Aorta (tissue), 5 donors: ENCODE results near the gene TGIF2. TPM values are rescaled to one million over a fixed set of nuclear protein-coding genes. Genes with fewer than 3 reads are reported as not detected.
"Not testable (repeated sequence)": the region's sequence is repeated elsewhere in the genome, so short reads cannot be mapped to it uniquely, and the experiment has no call there.

ENCODE experiments used
- ATAC-seq: fragments of 200-7000 bp; cut with Tn5 transposase; one replicate; pipeline ENCODE4 v1.9.1; 2022; ENCODE audit warnings: moderate library complexity; ENCODE audit not compliant: low FRiP score
- DNase-seq, 2 donors: peaks; one replicate each; pipeline ENCODE4 v3.0.0-alpha.2; 2020
- H3K27ac ChIP-seq, 2 donors: one replicate each; pipeline ENCODE4 v1.5.1; 2013; ENCODE audit warnings: low read length in 2 of 2, mild to moderate bottlenecking in 2 of 2, moderate library complexity in 2 of 2, control low read depth in 1 of 2, inconsistent platforms in 1 of 2, low read depth in 1 of 2
- H3K27me3 ChIP-seq, 2 donors: one replicate each; pipeline ENCODE4 v1.6.1; 2013; ENCODE audit warnings: control low read depth in 1 of 2, low read length in 1 of 2, mild to moderate bottlenecking in 1 of 2, moderate library complexity in 1 of 2; ENCODE audit not compliant: insufficient read depth in 2 of 2, control insufficient read depth in 1 of 2
- H3K36me3 ChIP-seq, 2 donors: one replicate each; pipeline ENCODE4 v1.6.1; 2013; ENCODE audit warnings: control low read depth in 1 of 2, low read length in 1 of 2, mild to moderate bottlenecking in 1 of 2; ENCODE audit not compliant: insufficient read depth in 2 of 2, control insufficient read depth in 1 of 2
- H3K4me1 ChIP-seq, 2 donors: one replicate each; pipeline ENCODE4 v1.6.1; 2013; ENCODE audit warnings: low read length in 2 of 2, control low read depth in 1 of 2, mild to moderate bottlenecking in 1 of 2, moderate library complexity in 1 of 2; ENCODE audit not compliant: insufficient read depth in 2 of 2, control insufficient read depth in 1 of 2
- H3K4me3 ChIP-seq, 2 donors: one replicate each; pipeline ENCODE4 v1.5.1; 2013; ENCODE audit warnings: low read length in 2 of 2, control low read depth in 1 of 2, mild to moderate bottlenecking in 1 of 2
- H3K9me3 ChIP-seq: one replicate; pipeline ENCODE4 v1.6.1; 2013; ENCODE audit warnings: mild to moderate bottlenecking, low read length; ENCODE audit not compliant: control insufficient read depth
- WGBS, 2 donors: extraction: QIAGEN DNeasy Blood & Tissue Kit; methylation state at CpG; one replicate each; pipeline ENCODE4 v1.1.7; 2013; 5-methylcytosine and 5-hydroxymethylcytosine counted together
- intact Hi-C, 2 donors: fragments of 100-400 bp; cut with DNase I; formaldehyde crosslinking; loops; one replicate each; pipeline versions ENCODE4 v1.14.2 to v1.15.0; 2022
- polyA plus RNA-seq, 2 donors: library from polyadenylated mRNA; stranded (reverse); fragments of 200-250 nt; gene quantifications; one replicate each; pipeline ENCODE4 v1.2.3, GENCODE V29; 2013
- total RNA-seq, 2 donors: library from RNA; stranded (reverse); fragmentation: NEBNext Ultra II Directional; extraction: Animal tissue kit (Norgen Biotek cat#: 25700); gene quantifications; one replicate each; pipeline ENCODE4 v1.2.1, GENCODE V29; 2021
- donor health status: healthy with polysubstance abuse.
- donor health status: Bipolar disorder and iron deficiency.
- donor health status: DM: no; HTN: no; CAD: no.
- donor health status: DM: no; HTN: no; CAD: no.
- donor health status: DM: yes; HTN: yes; CAD: no.

TGIF2 gene
- total and polyA plus RNA-seq, 4 donors, result 3.6 to 12.8 (median 8.5) TPM

DNA sequence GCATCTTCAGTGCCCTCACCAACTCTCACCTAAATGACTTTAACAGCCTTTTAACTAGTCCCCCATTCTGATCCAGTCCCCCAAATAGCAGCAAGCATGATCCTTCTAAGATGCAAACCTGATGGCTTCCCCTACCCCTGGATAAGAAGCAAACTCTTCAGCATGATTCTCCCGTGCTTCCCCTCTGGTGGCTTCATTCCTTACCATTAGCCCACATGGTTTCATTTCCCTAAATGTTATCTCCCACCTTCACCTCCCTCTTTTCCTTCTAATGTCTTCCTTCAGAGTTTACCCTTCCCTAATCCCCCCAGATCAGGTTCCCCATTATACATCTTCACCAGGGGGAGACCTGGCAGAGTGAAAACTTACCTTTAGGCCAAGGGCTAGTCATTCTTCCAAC is 28.1 kb downstream of the TGIF2 start:
- WGBS, 2 donors, result 52 to 64% methylated on average over 1 of the region's 1 CpG
- Histone ChIP-seq H3K4me3 (no peak overlapping the region), H3K27me3 (no peaks in the 10 kb centered on the region), H3K36me3 (no peaks in the 10 kb centered on the region), H3K4me1 (peaks cover 0 to 2% of the 10 kb centered on the region in 2 donors), H3K9me3 (no peaks in the 10 kb centered on the region), H3K27ac (no peak overlapping the region)
- DNase-seq, result no peak
- ATAC-seq, result no peak
- intact Hi-C loops, result loop anchor here in 1 of 2 donors (10.0 kb wide), 1 partner anchor 397 kb away; no protein-coding TSS in a partner anchor

DNA sequence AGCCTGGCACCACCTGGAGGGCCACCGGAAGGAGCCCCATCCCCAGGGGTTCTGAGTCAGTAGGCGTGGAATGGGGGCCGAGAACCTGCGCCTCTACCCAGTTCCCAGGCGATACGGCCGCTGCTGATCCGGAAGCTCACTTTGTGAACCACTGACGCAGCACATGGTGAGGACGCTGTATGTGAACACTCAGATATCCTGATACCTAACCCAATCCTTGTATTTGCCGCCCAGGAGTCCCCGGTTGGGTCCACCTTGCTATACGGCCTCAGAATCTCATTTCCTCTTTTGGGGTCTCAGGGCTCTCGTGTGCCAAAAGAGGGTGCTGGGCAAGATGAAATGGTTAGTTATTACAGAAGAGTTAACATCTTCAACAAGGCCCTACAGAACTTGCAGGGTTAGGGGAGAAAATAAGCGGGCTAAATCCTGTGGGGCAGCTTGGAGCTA is 31.6 kb downstream of the TGIF2 start:
- WGBS, 2 donors, result 54 to 55% methylated on average over 15 of the region's 15 CpGs

DNA sequence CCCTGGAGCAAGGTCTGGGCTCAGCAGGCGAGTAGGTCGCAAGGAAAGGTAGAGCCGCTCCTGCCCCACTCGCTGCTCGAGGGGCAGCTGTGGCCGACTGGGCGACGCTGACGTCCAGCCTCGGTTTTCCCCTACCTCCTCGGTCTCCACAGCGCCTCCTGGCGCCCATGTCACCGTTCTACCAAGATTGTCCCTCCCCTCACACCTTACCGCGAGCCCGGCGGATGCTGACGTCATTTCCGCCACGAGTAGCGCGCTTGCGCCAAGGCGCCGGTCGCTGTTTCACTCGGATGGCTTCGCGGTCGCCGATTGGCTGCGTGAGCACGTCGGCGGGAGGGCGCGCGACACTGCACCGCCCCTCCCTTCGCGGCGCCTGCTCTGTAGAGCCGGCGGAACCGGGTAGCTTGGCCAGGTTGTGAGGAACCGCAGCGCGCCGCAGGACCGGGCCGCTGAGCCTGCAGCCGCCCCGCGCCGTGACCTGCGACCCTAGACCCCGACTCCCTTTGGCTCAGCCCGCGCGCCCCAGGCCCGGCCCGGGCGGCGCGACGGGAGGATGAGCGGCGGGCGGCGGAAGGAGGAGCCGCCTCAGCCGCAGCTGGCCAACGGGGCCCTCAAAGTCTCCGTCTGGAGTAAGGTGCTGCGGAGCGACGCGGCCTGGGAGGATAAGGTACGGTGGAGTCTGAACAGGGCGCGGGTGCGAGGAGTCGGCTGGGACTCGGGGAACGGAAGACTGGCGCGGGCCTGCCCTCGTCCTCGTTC is 32.2 kb downstream of the TGIF2 start, which contains the start of gene RAB5IF:
Gene RAB5IF (plus strand): TSS at position 381 of the 759 bp plus-strand sequence. CDS start 173 bp downstream, at position 554.
- WGBS, 2 donors, result 0 to 1% methylated on average over 88 to 90 of the region's 90 CpGs
- Histone ChIP-seq H3K27me3 (no peaks in the 10 kb centered on the region), H3K4me3 (peak within 1 kb of the TSS; percentile 57 to 95), H3K27ac (peak within 1 kb of the TSS in 1 of 2 donors; percentile 66), H3K9me3 (no peaks in the 10 kb centered on the region), H3K36me3 (peaks cover 0 to 1% of the 10 kb centered on the region in 2 donors), H3K4me1 (peaks cover 0 to 6% of the 10 kb centered on the region in 2 donors)
- DNase-seq (peak; percentile 100), ATAC-seq (peak; percentile 99)
- intact Hi-C loops, result loop anchor here (2.0 to 10.0 kb wide), 4 partner anchors 33 to 401 kb away; partner anchors contain the start of gene TGIF2 (in 1 of the 2)

More for the DNA sequence above, 31.6 kb downstream of the TGIF2 start:
- Histone ChIP-seq H3K4me3 (no peak overlapping the region), H3K27me3 (no peaks in the 10 kb centered on the region), H3K27ac (peak overlapping the region in 1 of 2 donors; percentile 66), H3K9me3 (no peaks in the 10 kb centered on the region), H3K4me1 (peaks cover 0 to 6% of the 10 kb centered on the region in 2 donors), H3K36me3 (peaks cover 0 to 1% of the 10 kb centered on the region in 2 donors)
- intact Hi-C loops, result loop anchor here (2.0 to 10.0 kb wide), 4 partner anchors 33 to 400 kb away; partner anchors contain the start of gene TGIF2 (in 1 of the 2)
- DNase-seq (peak in 1 of 2 donors; percentile 59), ATAC-seq (peak; percentile 17)

DNA sequence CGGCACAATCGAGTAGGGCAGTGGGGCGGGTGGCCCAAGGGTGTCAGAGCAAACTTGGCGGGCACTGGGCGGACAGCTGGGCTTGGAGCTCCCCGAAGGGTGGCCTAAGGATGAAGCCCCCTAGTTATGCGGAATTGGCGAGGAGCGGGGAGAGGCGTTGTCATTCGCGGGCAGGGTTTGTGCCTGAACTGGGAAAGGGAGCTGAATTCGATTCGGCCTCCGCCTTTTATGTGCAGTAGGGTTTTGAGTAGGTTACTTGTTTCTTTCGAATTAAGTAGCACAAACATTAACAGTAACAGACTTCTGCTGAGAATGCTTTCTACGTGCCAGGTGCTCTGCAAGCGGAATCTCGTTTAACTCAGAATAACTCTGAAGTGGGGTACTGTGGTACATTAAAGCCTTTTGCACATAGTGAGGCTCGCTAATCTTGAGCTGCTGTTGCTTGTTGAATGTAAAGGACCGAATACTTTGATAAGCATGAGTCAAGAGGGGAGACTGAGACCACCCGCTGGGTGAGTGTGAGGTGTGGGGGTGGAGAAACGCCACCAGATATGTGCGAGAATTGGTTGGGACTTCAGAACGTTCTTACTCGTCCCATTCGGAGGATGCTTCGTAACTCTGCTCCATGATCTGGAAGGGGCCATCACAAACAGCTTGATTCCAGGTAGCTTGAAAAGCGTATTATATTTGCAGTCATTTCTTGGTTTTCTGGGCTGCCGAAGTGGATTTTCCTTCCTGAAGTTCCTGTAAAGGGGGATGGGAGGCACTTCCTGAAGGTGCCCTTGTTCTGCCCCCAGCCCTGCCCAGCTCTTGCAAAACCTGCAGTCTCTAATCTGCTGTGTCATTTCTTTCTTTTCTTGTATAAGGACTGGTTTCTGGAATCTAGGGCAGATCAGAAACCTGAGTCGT is 33.0 kb downstream of the TGIF2 start:
- intact Hi-C loops, result loop anchor here (5.0 to 10.0 kb wide), 3 partner anchors 34 to 402 kb away; partner anchors contain the start of gene TGIF2 (in 1 of the 2)
- 3% methylated on average over 31 of the region's 31 CpGs for WGBS, 2 donors
- no peaks in the 10 kb centered on the region for H3K27me3 ChIP-seq
- ATAC-seq (no peak), DNase-seq (no peak)
- peaks cover 0 to 6% of the 10 kb centered on the region in 2 donors for H3K4me1 ChIP-seq
- no peak overlapping the region for H3K27ac ChIP-seq
- peak overlapping the region; percentile 57 to 95 for H3K4me3 ChIP-seq
- H3K9me3 ChIP-seq, result no peaks in the 10 kb centered on the region
- peaks cover 0 to 1% of the 10 kb centered on the region in 2 donors for H3K36me3 ChIP-seq

DNA sequence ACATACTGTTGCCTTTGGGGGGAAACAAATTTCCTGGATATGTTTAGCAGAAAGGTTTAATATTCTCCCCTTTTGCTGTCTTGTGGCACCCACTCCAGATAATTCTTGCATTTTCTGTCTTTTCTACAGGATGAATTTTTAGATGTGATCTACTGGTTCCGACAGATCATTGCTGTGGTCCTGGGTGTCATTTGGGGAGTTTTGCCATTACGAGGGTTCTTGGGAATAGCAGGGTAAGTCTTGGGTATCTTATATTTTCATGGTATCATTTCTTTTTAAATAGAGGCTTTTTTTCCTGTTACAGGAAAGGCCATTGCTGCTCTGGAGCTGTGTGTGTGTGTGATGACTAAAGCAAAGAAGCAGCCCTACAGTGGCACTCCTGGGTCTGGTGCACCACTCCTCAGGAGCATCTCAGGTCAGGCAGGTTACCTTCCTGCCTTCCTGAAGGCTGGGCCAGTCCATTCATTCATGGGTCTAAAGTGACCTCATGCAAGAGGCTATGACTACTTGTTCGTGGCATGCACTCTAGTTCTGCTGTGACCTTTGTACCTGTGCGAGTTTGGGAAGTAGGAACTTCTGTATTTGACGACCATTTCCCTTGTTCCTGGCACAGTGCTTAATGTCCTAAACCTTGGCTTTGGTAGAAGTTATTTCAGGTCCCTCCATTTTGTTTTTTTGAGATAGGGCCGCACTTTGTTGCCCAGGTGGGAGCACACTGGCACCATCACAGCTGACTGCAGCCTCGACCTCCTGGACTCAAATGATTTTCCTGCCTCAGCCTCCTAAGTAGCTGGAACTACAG is 34.4 kb downstream of the TGIF2 start:
- WGBS, 2 donors, result 81 to 82% methylated on average over 7 of the region's 7 CpGs
- Histone ChIP-seq H3K9me3 (no peaks in the 10 kb centered on the region), H3K4me3 (no peak overlapping the region), H3K4me1 (peaks cover 0 to 6% of the 10 kb centered on the region in 2 donors), H3K27ac (no peak overlapping the region), H3K27me3 (no peaks in the 10 kb centered on the region), H3K36me3 (peaks cover 0 to 3% of the 10 kb centered on the region in 2 donors)
- DNase-seq (no peak), ATAC-seq (no peak)
- intact Hi-C loops, result loop anchor here (5.0 to 10.0 kb wide), 3 partner anchors 35 to 403 kb away; partner anchors contain the start of gene TGIF2 (in 1 of the 2)

DNA sequence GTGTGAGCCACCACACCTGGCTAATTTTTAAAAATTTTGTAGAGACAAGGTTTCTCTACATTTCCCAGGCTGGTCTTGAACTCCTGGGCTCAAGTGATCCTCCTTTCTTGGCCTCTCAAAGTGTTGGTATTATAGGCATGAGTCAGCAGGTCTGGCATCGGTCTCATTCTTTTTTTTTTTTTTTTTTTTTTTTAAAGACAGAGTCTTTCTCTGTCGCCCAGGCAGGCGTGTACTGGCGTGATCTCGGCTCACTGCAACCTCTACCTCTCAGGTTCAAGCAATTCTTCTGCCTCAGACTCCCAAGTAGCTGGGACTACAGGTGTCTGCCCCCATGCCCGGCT is 35.0 kb downstream of the TGIF2 start:
- not testable (repeated sequence) for H3K27me3 ChIP-seq, ATAC-seq, H3K27ac ChIP-seq, H3K36me3 ChIP-seq, H3K9me3 ChIP-seq, DNase-seq, H3K4me3 ChIP-seq, H3K4me1 ChIP-seq
- WGBS, 2 donors, result 76 to 83% methylated on average over 6 of the region's 6 CpGs
- intact Hi-C loops, result loop anchor here (5.0 to 10.0 kb wide), 3 partner anchors 36 to 404 kb away; partner anchors contain the start of gene TGIF2 (in 1 of the 2)

- Histone ChIP-seq H3K27ac (no peak overlapping the region), H3K4me3 (no peak overlapping the region), H3K4me1 (peaks cover 0 to 3% of the 10 kb centered on the region in 2 donors), H3K36me3 (peaks cover 0 to 7% of the 10 kb centered on the region in 2 donors), H3K27me3 (no peaks in the 10 kb centered on the region), H3K9me3 (no peaks in the 10 kb centered on the region)
- 76 to 84% methylated on average over 5 of the region's 5 CpGs for WGBS, 2 donors
- ATAC-seq (no peak), DNase-seq (no peak)
- intact Hi-C loops, result no loop called here
Measured at GRCh38 chr20:36611625-36612024, 38.2 kb downstream of the TGIF2 start.
